Fibroblast of villous mesenchyme (primary cell): Measurements from ENCODE around the gene SEPTIN1. TPM values are rescaled to one million over a fixed set of nuclear protein-coding genes. Genes with fewer than 3 reads are reported as not detected.

Source experiments
- DNase-seq: peaks from one replicate; pipeline ENCODE4 v3.0.0-alpha.2; 2010; ENCODE audit warnings: low read depth
- H3K4me3 ChIP-seq: 2 replicates; pipeline ENCODE4 v1.5.1; 2011; ENCODE audit warnings: low read depth, mild to moderate bottlenecking, low read length
- total RNA-seq: library from RNA; depleted of rRNA; stranded (reverse); fragments of >200 nt; gene quantifications from 2 replicates; pipeline ENCODE4 v1.2.3, GENCODE V29; 2012
- TF ChIP-seq, protein P1 (sequence below): IDR thresholded peaks from 2 replicates; pipeline ENCODE4 v1.5.1; 2012; ENCODE audit warnings: low read depth, mild to moderate bottlenecking, low read length; ENCODE audit not compliant: insufficient read depth

The SEPTIN1 gene
- total RNA-seq, 1 donor = 0.43 TPM

DNA sequence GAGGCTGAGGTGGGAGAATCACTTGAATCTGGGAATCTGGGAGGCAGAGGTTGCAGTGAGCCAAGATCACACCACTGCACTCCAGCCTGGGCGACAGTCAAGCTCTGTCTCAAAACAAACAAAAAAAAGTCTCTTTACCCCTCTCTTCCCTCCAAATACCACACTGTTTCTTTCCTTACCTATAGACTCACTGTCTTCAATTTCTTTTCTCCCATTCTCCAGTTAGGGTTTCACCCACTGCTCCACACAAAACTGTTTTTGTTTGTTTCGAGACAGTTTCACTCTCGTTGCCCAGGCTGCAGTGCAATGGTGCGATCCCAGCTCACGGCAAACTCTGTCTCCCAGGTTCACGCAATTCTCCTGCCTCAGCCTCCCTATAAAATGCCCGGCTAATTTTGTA, 21.2 kb downstream of the SEPTIN1 start:
- no peak for DNase-seq
- TF ChIP-seq, protein P1, sequence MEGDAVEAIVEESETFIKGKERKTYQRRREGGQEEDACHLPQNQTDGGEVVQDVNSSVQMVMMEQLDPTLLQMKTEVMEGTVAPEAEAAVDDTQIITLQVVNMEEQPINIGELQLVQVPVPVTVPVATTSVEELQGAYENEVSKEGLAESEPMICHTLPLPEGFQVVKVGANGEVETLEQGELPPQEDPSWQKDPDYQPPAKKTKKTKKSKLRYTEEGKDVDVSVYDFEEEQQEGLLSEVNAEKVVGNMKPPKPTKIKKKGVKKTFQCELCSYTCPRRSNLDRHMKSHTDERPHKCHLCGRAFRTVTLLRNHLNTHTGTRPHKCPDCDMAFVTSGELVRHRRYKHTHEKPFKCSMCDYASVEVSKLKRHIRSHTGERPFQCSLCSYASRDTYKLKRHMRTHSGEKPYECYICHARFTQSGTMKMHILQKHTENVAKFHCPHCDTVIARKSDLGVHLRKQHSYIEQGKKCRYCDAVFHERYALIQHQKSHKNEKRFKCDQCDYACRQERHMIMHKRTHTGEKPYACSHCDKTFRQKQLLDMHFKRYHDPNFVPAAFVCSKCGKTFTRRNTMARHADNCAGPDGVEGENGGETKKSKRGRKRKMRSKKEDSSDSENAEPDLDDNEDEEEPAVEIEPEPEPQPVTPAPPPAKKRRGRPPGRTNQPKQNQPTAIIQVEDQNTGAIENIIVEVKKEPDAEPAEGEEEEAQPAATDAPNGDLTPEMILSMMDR = no peak
- no peak overlapping the region for H3K4me3 ChIP-seq

- H3K4me3 ChIP-seq = no peak overlapping the region
- TF ChIP-seq, protein P1 = no peak
- no peak for DNase-seq
Observed at GRCh38 chr16:30359871-30360170, 22.5 kb downstream of the SEPTIN1 start.

- H3K4me3 ChIP-seq = no peak overlapping the region
- no peak for DNase-seq
- TF ChIP-seq, protein P1 = no peak
Observed at GRCh38 chr16:30358990-30359870, 23.1 kb downstream of the SEPTIN1 start.

DNA sequence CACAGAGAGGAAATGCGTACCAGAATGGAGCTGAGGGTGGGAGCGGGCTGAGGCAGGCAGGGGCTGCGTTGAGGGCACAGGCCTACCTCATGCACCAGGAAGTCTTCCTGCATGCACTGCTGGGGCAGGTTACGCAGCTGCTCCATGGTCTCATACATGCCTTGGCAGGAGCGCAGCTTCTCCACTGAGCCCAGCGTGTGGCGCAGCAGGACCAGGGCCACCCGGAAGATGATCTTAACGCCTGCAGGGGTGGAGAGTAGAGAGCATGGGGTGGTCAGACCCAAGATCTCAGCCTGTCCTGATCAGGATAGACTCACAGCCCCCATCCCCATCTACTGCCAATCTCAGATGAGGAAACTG, 23.8 kb downstream of the SEPTIN1 start:
- no peak for DNase-seq
- no peak overlapping the region for H3K4me3 ChIP-seq
- TF ChIP-seq, protein P1 = no peak

DNA sequence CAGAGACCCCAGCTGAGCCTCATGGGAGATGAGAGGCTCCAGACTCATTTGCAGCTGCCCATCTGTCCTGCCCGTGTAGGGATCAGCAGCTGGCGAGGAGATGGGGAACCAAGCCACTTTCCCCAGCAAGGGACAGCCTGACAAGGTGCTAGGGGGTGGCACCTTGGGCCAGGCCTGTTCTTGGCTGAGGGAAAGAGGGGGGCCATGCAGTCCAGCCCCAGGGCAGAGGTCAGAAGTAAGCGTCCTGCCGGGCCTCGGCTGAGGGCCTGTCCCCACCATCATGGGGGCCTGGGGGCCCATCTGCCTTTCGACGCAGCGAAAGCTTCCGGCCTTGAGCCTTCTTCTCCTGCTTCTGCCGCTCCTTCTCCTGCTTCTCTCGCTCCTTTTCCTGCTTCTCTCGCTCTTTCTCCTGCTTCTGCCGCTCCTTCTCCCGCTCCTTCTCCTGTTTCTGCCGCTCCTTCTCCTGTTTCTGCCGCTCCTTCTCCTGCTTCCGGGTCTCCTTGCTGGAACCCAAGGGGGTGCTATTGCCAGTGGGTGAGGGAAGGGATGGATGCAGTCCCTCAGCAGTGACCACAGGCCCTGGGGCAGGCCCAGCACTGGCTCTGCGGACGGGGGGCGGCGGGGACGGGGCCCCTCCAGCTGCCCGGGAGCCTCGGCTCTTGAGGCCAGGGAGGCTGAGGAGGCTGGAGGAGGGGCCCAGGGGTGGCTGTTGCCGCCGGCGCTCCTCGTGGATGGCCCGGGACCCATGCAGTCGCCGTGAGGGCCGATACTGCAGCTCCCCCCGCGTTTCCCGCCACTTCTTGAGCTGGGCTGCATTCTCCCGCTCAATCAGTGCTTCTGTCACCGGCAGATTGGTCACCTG, 24.4 kb downstream of the SEPTIN1 start:
- H3K4me3 ChIP-seq = no peak overlapping the region
- DNase-seq = no peak
- TF ChIP-seq, protein P1 = no peak

DNA sequence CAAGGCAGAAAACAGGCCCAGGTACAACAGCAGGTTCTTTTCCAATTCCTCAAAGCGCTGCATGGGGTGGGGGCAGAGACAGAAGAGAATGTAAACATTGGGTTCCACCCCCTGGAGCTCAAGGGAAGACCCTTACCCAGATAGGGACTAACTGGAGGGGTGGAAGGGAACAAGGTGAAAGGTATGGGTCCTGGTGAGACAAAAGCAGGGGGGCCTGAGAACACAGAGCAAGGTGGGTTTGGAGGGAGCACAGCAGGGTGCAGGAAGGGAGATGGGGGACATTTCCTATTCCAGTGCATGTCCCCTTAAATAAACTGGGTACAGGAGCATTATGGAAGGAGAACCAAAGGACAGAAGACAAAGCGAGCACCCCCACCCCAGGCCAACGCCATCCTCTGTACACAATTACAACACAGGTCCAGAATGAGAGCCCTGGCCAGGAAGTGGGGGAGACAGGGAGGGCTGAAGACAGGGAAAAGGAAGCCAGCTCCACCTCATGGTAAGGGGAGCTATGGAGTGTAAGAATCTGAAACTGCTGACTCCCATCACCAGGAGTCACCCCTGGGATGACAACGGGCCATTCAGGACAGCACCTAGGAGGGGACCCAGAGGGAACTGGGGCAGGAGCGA, 25.2 kb downstream of the SEPTIN1 start:
- no peak overlapping the region for H3K4me3 ChIP-seq
- no peak for DNase-seq
- TF ChIP-seq, protein P1 = no peak
